HT-29 (cell line): ENCODE measurements around the gene SEZ6L2. TPM values are rescaled to one million over a fixed set of nuclear protein-coding genes. Genes with fewer than 3 reads are reported as not detected.
"Not testable (repeated sequence)": the region's sequence is repeated elsewhere in the genome, so short reads cannot be mapped to it uniquely, and the experiment has no call there.

Source experiments
- DNase-seq: peaks from one replicate; pipeline ENCODE4 v3.0.0-alpha.2; 2015; ENCODE audit warnings: low spot score
- total RNA-seq: library from RNA; depleted of rRNA; stranded (reverse); fragments of >200 nt; shearing (Covaris generic); gene quantifications from 2 replicates; pipeline ENCODE4 v1.2.3, GENCODE V29; 2014; rRNA removed

SEZ6L2 gene
- total RNA-seq, result 12.3 and 17.8 TPM in 2 replicates

DNA sequence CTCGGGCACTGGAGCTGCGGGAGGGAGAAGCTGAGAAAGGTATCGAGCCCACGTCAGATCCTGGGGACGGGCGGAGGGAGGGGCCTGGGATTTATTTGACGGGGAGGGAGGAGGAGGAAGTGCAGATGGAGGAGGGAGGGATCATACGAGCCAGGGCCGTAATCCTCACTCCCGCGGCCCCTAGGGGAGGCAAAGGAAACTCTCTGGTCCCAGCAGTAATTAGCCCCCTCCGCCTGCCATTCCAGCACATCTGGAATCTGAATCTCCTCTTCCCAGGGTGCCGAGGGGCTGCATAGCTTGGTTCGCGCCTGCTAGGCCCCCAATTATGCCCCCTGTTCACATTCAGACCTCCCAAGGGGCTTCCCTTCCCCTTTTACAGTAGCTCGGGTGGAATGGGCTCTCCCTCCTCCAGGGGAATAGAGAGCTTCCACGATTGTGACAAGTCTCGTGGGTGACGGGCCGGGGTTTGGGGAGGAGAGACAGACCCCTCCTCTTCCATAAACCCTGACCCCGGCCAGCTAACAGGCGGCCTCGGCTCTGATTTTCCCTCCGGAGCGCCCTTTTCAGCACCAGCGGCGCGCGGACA lies at the start of gene SEZ6L2:
TSS of gene SEZ6L2 (minus strand) at position 35 of the 586 bp plus-strand sequence. CDS start 531 bp downstream, outside the sequence.
- DNase-seq, result peak; percentile 85

DNA sequence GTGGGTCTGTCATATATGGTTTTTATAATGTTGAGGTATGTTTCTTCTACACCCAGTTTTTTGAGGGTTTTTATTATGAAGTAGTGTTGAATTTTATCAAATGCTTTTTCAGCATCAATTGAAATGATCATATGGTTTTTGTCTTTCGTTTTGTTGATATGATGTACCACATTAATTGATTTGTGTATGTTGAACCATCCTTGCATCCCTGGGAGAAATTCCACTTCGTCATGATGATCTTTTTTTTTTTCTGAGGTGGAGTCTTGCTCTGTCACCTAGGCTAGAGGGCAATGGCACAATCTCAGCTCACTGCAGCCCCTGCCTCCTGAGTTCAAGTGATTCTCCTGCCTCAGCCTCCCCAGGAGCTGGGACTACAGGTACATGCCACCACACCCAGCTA lies 48.5 kb upstream of the SEZ6L2 start:
- DNase-seq, result no peak

DNA sequence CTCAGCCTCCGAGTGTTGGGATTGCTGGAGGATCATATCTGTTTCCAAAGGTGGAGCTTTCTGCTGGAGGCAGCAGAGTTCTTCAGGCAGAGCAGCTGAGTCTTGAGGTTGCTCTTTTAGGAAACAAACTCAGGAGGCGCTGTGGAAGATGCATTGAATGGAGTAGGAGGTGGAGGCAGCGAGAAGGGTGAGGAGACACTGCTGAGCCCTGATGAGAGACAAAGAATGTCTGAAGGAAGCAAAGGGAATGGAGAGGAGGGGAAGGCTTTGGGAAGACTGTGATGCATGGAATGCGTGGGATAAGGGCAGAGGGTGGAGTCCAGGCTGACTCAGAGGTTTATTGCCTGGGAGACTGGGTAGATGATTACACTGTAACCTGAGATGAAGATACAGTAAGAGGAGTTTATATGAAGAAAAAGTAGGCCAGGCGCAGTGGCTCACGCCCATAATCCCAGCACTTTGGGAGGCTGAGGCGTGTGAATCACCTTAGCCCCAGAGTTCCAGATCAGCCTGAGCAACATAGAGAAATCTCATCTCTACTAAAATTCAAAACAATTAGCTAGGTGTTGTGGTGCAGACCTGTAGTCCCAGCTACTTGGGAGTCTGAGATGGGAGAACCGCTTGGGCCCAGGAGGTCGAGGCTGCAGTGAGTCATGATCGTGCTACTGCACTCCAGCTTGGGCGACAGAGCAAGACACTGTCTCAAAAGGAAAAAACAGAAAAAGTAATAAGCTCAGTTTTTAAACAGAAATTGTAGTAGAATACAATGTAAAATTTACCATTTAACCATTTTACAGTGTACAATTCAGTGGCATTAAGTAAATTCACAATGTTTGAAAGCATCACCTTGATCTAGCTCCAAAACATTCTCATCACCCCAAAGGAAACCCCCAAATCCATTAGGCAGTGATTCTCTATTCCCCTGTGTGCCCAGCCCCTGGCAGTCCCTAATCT lies 44.8 kb upstream of the SEZ6L2 start:
- peak; percentile 95 for DNase-seq

DNA sequence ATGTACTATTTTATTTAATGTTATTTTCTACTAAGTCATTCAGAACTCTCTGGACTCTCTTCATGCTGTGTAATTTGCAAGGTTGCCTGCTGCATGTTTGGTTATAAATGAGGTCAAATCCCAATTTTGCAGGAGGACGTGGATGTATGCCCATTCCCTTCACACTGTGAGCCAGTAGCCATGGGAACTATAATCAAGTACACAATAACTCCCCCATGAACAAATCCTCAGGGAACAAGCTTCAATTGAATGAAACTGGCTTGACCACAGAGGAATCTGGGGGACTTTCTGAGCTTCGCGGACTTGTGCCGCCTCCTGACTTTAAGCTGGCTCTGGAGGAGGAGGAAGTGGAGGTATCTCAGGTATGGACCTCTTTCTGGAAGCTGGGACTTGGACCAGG lies 41.3 kb upstream of the SEZ6L2 start:
- no peak for DNase-seq

DNA sequence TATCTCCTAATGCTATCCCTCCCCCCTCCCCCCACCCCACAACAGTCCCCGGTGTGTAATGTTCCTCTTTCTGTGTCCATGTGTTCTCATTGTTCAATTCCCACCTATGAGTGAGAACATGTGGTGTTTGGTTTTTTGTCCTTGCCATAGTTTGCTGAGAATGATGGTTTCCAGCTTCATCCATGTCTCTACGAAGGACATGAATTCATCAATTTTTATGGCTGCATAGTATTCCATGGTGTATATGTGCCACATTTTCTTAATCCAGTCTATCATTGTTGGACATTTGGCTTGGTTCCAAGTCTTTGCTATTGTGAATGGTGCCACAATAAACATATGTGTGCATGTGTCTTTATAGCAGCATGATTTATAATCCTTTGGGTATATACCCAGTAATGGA lies 32.4 kb upstream of the SEZ6L2 start:
- not testable (repeated sequence) for DNase-seq

DNA sequence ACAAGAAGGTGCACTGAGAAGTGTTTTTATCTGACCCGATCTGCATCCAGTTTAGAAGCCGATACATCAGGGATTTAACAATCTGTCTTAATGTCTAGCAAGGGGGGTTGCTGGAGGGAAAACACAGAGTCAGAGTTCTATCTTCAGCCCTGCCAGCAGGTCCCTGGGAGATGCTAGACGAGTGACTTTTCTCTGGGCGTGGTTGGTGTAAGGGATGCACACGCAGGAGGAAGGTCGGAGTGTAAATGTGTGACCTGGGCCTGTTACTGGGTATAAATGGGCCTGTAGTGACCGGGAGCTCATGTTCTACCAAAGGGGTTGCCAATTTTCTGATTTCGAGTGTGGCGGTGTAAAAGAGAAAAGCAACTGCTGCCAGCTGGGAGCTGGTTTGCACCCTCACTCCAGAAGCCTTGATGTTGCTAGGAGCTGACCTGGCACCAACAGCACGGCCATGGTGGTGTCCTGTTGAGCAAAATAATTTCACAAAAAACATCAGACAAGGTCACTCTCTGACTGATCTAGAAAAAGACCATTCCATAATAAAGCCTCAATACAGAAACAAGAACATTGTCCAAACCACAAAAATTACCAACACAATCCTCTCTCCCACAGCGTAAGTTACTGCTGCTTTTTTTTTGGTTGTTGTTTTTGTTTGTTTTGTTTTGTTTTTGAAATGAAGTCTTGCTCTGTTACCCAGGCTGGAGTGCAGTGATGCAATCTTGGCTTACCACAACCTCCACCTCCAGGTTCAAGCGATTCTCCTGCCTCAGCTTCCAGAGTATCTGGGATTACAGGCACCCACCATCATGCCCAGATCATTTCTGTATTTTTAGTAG lies 27.9 kb upstream of the SEZ6L2 start:
- no peak for DNase-seq

DNA sequence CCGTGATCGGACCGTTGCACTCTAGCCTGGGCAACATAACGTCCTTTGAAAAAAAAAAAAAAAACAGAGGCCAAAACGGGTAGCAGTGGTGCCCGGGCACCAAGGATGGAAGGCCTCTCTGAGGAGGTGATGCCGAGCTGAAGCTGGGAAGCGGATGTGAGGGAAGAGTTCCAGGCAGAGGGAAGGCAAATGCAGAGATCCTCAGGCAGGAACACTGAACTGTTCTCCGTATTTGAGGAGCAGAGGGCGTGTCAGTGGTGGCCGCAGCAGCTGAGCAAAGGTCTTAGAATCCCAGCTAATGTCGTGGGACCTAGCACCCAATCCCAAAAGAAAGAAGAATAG lies 27.3 kb upstream of the SEZ6L2 start:
- DNase-seq, result peak; percentile 39

DNA sequence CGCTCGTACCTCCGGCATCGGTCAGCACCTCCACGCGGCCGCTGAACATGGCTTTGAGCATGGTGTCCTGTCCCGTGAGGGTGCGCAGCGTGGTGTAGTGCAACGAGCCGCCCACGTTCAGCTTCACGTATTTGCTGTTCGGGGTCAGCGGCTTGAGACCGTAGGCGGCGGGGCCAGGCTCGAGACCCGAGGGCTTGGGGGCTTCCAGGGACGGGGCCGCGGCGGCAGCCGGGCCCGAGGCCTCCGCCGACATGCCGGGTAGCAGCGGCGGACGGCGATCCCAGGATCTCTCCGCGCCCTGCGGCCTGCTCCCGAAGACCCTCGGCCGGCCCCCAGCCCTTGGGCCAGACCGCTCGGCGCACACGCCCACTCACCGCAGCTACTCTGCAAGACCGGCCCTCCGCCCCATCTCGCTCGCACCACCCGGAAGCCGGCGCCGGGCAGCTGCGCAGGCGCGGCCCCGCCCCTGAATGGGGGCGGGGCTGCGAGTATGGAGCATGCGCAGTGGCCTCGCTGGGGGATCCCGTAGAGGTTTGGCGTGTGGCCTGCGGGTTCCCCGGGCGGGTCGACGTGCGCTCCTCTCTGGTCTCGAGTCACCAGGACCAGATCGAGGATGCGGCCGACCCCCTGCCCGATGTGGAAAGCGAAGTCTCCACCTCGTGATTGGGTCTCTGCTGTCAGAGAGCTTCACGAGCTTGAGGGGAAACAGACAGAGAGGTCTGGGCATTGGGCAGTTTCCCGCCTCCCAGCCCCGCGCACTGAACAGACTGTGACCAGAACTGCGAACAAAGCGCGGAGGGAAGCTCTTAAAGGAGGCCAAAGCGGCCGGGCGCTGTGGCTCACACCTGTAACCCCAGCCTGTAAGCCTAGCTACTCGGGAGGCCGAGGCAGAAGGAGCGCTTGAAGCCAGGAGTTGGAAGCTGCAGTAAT lies 26.7 kb upstream of the SEZ6L2 start, which contains the start of gene KCTD13:
TSS of gene KCTD13 (minus strand) at position 446 of the 930 bp plus-strand sequence. CDS start at position 253, 193 bp downstream.
- DNase-seq, result peak; percentile 86

DNA sequence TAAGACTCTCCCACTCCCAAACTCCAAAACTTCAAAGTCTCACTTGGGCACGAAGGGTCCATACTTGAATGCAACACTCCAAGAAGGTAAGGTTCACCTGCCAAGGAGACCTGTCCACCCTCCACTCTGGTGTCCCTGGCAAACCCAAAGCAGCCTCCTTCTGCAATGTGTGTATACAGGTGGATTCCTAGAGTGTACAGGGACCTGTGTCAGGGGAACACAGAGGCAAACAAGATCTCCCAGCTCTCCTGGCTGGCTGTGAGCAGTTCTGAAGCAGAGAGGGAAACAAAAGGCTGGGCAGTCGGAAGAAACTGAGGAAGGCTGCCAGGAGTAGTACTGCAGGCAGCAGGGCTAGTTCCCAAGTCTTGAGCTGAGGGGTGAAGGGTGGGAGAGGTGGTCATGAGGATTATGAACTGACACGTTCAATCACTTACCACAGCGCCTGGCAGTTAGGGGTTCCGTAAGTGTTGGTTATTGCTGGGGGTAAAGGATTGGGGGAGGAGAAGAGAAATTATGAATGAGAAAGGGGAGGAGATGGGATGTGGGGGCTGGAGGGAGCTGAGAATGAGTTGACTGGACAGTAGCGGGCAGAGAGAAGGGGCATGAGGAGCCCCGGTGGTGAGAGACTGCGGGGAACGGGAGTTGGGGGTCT lies 25.9 kb upstream of the SEZ6L2 start:
- peak; percentile 25 for DNase-seq

DNA sequence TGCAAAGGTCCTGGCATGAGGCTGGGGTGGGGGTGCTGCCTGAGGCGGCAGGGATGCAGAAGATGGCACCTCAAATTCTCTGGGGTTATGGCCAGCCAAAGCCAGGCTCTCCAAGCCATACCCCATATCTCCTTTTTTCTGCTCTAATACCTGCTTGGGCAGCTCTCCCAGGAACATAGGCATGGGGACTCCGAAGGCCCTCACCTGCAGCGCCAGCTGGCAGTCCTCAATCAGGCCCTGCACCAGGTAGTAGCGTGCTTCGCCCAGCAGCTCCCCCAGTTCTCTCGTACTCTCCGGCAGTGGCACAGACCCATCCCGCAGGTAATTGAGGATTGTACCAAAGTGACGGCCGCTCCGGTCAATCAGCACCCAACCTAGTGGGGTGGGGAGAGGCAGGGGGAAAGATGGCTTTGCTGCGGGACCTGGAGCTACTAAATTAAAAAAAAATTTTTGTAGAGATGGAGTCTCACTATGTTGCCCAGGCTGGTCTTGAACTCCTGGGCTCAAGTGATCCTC lies 23.7 kb upstream of the SEZ6L2 start:
- no peak for DNase-seq

DNA sequence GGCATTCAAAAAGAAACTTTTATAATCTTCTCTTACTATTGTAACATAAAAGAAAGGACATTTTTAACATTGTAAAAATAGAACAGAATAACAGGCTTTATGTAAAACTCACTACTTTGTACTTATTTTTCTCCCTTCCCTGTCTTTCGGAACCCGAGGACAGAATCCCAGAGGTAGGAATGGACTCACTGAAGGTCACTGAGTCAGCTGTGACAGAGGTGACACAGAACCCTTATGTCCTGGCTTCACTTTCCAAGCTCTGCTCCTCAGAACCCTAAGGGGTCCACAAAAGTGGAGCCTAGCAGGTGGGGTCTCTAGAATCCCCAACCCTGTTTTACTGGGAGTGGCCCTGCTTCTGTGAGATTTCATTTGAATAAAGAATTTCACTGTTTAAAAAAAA lies 23.0 kb upstream of the SEZ6L2 start:
- DNase-seq, result no peak

DNA sequence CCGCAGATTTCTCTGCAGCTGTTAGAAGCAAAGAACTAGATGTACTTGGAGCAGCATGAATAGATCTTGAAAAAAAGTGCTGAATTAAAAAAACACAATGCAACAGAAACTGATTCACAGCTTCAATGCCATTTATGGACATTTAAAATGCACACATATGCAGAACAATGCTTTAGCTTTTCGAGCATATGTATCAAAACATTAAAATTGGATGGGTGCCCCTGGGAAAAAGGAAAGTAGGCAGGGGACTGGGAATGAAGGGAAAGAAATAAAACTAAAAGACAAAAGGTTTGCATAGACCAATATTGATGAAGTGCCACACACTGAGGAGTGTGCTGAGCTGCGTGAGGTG lies 21.7 kb upstream of the SEZ6L2 start:
- no peak for DNase-seq

DNA sequence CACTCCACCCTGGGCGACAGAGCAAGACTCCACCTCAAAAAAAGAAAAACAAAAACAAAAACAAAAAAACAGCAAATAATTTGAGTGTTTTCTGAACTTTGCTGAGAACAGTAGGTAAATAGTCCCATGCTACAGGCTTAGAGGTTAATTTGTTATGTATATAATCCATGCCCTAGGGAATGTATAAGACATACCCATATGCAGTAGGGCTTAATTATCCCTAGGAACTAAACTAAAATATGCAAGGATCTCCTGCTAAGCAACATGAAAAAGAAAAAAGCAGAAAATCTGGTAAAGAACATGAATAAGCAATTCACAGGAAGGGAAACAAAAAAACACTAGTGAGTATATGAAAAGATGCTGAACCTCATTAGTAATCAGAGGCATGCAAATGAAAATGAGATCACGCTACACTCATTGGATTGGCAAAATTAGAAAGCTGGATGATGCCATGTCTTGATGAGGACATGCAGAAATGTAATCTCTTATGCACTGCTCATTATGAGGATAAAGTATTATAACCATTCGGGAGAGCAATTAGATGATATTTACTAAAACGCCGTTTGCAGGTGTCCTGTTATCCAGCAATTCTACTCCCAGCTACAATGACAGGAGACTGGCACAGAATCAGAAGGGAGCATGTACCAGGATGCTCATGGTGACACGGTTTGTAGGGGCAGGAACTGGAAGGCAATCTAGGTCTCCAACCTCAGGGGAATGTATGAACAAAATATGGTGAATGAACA lies 21.1 kb upstream of the SEZ6L2 start:
- DNase-seq, result no peak

DNA sequence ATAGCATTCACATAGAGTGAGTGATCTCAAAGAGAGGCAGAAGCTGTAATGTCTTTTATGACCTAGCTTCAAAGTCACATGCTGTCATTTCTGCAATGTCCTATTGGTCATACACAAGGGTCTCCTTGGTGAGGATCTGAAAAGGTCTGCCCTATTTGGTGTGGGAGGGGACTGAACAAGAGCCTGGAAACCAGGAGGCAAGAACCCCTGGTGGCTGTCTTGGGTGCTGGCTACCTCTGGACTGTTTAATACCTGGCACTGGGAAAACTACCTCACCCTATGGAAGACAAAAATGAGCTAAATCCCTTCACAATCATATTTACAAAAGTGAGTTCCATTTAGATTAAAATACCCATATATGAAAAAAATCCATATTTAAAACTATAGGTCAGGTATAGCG lies 17.6 kb upstream of the SEZ6L2 start:
- peak; percentile 18 for DNase-seq

DNA sequence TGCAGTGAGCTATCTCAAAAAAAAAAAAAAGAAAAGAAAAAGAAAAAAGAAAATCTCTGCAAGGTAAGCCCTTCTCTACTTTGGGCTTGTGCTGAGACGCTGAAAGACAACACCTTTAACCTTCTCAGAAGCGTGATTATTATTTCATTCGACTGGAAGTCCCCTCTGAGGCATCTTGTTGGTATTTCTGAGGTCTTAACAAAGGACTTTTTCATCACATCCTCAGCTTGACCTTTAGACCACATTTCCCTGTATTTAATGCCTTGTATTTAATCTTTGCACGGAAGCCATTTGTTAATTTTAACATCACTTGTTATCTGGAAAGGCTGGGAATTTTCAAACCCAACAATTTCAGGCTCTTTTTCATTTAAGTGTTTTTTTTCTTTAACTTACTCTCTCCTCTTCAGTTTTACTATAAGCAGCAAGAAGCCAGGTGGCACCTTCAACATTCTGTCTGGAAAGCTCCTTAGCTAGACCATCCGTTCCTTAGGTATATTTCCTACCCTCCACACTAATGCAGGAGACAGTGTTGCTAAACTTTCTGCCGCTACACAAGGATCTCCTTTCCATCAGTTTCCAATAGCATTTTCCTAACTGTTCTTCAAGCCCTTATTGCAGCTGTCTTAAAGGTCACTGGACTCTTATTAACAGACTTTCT lies 16.4 kb upstream of the SEZ6L2 start:
- no peak for DNase-seq

DNA sequence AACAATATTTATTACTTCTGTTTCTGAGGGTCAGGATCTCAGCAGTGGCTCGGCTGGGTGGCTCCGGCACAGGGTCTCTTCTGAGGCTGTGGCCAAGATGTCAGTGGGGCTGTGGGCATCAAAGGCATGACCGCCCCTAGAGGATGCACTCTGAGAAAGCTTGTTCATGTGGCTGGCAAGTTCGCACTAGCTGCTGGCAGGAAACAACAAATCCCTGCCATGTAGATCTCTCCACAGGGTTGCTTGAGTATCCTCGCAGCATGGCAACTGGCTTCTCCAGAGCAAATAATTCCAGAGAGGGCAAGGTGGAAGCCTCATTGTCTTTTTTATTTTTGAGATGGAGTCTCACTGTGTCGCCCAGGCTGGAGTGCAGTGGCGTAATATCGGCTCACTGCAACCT lies 14.2 kb upstream of the SEZ6L2 start:
- DNase-seq, result no peak

DNA sequence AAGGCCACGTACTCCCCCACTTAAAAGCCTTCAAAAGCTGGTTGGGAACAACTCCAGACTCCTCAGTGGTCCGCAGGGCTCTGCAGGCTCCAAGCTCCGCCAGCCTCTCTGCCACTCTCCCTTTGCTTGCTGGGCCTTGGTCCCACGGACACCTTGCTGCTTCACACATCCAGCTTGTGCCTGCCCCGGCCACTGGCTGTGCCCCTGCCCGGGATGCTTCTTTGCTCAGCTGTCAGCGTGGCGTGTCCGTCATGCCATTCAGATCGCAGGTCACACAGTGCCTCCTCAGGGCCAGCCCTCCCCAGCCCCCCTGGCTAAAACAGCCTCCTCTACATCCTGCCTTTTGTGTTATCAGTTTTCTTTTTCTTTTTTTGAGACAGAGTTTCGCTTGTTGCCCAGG lies 12.7 kb upstream of the SEZ6L2 start:
- no peak for DNase-seq

DNA sequence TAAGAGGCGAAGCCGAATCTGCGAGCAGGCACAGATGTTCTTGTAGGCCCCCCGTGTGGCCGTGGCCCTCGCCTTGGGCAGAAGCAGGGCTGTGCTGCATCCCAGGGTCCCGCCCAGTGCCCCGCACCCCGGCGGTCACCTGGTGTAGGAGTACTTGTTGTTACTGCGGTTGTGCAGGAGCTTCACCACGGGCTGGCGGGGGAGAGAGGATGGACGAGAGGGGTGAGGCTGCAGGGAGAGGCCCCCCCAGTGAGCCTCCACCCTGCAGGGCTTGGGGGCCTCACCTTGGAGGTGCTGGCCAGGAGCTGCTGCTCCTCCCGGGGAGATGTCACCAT lies 12.3 kb upstream of the SEZ6L2 start:
- no peak for DNase-seq
